Loucy (cell line): ENCODE measurements around the gene TAAR1.

Experiments used
- EZH2phosphoT487 ChIP-seq: fragments of 200-600 bp; IDR thresholded peaks from 2 replicates; pipeline ENCODE4 v1.6.1; 2018; ENCODE audit warnings: antibody characterized with exemption, mild to moderate bottlenecking, moderate library complexity, borderline replicate concordance
- TF ChIP-seq, protein P1 (sequence below): fragments of 200-600 bp; sonication (generic); conservative IDR thresholded peaks from 2 replicates; pipeline ENCODE4 v1.5.1; 2014; ENCODE audit warnings: mild to moderate bottlenecking, antibody characterized with exemption, low read length

DNA sequence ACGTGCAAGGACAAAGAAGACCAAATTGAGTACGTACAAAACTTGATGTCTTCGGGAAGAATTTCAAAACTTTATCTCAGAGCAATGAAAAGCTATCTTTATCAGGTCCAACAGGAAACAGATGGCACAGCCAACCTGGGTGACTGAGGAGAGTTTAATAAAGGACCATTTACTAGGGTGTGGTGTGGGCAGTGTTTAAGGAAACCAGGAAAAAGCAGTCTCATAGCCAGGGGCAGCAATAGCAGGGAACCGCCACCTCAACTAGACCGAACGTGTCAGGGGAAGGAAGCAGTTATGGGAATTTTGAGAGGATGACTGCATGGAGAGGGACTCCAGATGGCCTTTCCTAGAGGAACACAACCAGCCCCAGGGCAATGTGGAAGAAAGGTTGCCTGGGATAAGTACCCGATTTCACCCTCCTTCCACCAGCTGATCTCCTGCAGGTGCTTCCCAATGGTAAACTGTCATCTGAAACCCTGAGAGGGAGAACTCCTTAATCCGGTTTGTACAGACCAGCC lies 54.3 kb downstream of the TAAR1 start:
- TF ChIP-seq, protein P1, sequence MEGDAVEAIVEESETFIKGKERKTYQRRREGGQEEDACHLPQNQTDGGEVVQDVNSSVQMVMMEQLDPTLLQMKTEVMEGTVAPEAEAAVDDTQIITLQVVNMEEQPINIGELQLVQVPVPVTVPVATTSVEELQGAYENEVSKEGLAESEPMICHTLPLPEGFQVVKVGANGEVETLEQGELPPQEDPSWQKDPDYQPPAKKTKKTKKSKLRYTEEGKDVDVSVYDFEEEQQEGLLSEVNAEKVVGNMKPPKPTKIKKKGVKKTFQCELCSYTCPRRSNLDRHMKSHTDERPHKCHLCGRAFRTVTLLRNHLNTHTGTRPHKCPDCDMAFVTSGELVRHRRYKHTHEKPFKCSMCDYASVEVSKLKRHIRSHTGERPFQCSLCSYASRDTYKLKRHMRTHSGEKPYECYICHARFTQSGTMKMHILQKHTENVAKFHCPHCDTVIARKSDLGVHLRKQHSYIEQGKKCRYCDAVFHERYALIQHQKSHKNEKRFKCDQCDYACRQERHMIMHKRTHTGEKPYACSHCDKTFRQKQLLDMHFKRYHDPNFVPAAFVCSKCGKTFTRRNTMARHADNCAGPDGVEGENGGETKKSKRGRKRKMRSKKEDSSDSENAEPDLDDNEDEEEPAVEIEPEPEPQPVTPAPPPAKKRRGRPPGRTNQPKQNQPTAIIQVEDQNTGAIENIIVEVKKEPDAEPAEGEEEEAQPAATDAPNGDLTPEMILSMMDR = no peak
- TF ChIP-seq EZH2phosphoT487 = no peak
